Midbrain (tissue), 1 donor: ENCODE measurements around the gene PBX1.
A peak's percentile ranks its signal among the peaks of the same experiment; 100 is the strongest.

Experiments
- DNase-seq: peaks from one replicate; lab custom pipeline; 2025; lab: John Stamatoyannopoulos, UW

The PBX1 gene

DNA sequence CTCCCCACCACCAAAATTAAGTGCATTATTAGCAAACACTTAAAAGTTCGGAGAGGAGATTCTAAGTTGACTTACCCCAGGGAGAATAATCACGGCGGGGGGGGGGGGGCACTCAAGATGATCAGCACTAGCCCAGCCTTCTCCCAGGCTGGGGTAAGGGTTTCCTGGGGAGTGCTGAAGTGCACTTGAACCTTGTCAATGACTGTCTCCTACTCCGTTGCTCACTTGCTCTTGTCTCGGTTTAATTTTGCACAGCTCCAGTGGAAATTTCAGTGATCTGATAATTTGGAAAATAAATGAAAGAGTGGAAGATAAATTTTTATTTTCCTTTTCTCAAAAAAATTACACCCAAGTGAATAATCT lies 59.2 kb downstream of the PBX1 start:
- DNase-seq, result no peak

DNA sequence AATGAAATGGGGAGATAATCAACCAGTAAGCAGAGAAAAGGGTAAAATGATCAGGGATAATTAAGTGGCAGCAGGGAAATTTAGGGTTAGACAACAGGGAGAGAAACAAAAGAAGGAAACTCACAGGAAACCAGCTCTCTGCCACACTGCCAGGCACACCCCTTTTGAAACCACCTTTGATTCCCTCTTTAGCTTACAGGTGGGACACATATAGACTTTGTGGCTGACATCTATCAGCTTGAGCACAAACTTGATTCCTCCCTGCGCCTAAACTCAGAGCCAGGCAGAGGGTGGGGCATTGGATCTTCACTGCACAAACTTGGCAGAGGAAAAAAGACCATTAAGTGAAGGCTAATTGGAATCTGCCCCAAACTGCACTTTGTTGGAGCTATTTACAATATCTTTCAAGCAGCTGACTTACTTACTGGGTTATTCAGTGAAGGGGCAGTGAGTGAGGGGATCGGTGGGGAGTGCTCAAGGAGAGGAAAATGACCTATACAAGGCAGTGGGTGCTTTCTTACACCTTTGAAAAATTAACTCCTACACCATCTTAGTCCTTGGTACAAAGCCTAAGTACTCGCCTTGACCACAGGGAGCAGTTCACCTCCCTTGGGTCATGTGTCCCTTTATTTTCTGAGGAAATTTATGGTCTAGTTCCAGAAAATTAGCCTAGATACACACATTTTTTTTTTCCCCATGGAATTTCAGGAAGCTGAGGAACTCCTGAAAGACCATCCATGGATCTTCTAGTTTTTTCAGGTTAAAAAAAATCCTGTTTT lies 60.2 kb downstream of the PBX1 start:
- DNase-seq, result no peak

DNA sequence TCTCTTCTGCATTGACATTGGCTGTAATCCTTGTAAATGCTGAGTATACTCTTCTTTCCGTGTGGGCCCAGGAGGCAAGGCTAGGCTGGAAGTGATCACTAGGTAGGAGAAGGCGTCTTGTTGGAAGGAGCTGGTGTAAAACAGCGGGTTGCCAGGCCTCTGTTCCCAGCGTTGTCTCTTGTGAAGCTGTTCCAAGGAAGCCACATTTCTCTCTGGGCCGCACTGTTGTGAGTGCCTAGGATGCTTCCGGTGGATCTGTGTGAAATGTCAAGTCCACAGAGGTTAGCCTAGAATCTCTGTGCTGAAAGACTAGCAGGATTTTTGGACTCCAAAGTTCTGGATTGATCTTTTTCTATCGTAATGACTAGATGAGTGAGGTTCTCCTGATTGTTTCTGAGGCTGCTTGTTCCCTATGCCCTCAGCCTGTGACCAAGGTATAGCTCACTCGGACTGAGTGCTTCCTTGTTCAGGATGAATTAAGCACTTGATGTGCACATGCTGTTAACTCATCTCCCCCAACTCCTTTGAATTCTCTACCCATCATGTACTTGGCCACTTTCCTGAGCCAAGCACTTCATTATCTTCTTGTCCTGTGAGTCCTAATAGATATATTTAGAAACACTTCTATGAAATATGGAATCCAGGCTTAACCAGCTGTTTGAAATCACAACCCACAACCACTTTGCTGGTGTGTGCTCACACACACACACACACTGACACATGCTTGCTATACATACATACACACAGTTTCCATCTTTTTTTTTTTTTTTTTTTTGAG lies 63.3 kb downstream of the PBX1 start:
- no peak for DNase-seq

DNA sequence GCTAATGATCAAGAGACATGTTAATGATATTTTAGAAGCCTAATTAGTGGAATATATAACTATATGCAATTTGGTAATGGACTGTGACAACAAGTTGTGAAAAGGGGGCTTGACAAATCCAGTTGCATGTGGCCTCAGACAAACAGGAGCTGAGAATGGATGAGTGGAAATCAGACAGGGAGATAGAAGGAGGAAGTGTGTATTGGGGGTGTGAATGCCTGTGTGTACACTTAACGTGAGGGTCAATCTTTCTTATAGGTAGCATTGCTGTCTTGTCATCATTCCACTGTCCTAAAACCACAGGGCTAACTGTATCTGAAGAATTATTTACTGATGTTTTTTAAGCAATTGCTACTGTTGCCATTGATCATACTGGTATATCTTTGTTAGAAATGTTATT lies 64.8 kb downstream of the PBX1 start:
- DNase-seq, result no peak

DNA sequence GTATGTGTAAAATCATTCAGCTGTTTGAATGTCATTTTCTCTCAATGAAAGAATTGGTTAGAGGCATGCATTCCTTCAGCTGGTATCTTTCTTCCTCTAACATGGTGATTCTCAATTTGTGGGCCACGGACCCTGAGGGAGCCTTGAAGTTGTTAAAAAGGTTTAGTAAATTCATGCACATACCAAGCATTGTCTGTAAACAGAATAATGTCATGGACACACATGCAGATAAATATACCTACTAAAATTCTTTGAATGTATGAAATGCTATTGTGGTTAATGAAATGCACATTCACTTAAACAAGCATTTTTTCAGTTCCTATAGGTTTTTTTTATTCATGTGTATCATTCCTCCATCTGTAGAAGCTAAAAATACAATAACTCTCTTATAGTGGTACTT lies 65.4 kb downstream of the PBX1 start:
- no peak for DNase-seq

DNA sequence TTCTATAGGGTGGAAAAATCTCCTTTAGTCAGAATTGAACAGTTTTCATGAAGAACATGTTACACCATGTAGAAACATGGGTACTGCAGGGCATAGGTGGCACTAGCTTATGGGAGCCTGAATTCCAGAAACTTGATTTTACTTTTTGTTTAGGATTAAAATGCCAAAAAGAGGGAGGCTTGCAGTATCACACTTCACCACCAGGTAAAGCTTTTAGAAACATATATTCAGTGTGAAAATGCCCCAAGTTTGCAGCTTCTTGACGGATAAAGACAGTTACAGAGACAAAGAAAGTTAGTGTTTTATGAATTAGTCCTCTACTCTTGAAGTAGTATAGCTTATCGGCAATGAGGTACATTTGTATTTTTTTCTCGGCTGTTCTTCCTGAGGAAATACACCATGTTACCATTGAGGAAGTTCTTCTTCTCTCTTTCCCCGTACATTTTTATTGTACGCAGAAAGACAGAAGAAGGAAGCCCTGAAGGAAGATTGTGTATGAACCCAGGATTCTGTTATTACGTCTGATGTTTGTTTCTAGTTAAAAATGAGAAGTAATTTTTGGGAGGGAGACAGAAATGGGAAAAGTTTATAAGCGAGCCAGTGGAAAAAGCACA lies 66.1 kb downstream of the PBX1 start:
- DNase-seq, result no peak

DNA sequence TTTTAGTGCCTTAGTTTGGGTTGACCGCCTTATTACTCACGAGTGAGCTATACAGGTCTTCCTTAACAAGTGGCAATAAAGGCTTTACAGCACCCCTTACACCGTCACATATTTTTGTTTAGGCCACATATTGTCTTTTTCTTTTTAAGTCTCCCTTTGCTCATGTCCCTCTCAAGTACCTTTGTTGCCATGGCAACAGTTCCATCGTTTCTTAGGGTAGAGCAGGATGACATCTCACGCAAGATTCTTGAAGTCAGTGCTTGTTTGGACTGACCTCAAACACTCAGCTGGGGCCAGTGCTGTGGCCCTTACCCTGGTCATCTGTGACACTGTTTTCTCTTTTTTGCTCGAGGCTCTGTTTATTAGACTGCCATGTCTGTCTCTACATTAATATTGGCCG lies 69.8 kb downstream of the PBX1 start:
- no peak for DNase-seq

DNA sequence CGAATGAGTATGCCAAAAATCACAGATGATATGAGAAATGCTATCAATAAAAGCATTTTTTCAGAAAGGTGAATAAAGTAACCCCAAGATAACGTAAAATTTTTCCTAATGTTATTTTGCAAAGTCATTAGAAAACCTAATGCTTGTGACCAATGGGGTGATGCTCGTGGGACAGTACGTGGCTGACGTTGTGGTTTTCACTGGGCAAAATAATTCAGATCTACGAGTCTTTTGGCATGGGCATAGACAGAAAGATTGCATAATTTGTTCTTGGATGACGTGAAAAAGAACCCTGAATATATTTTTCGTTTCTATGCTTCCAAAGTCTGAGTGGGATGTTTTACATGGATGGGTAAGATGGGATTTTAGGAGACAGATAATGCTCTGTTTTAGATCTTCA lies 71.0 kb downstream of the PBX1 start:
- no peak for DNase-seq

DNA sequence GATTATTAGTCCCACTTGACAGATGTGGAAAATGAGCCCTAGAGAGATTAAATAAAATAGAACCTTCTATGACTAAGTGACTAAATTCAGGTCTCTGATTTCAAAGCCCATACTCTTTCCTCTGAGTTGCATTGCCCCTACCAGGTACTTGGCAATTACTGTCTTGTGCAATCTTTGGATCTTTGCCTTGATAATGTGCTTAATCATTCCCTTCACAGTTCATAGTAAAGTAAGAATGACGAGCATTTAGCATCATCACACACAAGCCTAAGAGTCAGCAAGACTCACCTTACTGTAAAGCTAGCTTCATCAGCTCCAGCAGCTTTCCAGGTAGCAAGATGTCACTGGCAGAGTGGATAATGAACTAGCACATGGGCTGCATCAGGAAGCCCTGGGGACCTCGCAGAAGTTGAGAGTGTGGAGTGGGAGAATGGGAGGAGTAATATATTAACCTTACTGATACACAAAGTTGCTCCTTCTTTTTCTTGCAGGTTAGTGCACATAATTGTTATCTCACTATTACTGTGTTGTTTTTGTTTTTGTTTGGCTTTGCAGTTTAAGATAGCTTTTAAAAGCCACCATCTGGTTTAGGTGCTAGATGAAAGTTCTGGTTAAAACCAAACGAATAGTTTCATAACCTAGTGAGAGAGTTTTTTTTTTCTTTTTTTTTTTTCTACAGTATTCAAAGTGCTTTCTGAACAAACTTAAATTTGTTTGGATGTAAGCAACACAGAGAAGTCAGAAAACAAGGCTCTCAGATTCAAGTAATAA lies 71.8 kb downstream of the PBX1 start:
- no peak for DNase-seq

DNA sequence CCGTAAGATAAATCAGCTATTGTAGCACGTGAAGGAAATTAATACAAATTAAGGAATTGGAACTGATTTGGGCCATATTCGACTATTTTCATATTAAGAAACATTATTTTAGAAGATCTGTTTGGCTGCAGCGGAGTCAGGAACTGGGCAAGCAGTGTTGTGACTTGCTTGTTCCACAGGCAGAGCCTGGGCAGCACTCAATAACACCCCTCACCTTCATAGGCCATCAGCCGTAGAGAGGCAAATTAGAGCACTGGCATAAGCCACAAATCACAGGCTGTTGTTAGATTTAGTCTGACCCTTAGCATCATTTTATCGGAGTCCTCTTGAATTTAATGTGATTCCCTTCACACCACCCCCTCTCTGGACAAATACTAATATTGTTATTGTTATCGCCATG lies 72.8 kb downstream of the PBX1 start:
- DNase-seq, result no peak

DNA sequence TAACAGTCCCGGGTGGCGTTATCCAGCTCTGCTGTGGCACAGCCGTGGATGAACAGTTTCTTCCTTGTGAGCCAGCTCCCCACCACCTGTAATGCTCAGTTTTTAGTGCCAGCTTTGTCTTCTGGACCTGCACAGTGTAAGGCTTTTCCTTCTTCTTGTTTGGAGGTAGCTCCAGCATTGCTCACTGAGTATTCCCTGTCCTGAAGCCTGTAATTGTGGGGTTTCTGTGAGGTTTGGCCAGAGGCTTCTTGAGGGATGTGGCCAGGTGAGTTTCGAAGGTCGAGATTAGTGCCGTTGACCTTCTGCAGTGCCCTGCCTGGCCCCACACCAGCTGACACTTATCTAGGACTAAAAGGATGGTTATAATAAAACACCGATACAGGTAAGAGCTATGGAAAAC lies 75.0 kb downstream of the PBX1 start:
- DNase-seq, result no peak

DNA sequence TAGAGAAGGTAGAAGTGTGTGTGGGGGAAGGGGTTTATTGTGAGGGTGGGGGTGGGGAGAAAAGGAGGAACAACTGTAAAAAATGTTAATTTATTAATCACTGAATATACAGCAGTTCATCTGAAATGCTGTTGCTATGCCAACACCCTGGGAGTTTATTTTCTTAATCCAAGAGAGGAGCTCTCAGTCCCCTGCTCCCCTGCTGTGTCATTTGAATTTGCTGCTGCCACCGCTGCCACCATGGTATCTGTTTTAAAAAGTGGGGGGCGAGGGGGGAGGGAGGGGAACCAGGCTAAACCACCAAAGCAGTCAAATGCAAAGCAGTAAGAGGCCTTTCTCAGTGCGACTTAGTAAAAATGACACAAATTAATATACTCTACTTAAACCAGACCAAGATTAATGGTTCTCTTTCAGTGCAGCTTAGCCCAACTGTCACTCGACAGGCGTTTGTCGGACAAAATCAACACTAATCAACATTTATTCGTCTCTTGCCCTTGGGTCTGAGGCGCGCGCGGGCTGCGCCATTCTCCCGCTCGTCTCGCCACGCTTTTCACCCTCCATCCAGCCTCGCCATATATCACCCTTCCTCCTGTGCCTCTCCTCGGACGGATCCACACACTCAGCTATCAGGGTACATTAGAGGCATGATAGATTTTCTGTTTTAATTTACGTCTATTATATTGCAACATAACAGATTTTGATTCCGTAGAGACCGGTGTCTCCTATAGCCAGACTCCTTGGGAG lies 76.2 kb downstream of the PBX1 start:
- no peak for DNase-seq

DNA sequence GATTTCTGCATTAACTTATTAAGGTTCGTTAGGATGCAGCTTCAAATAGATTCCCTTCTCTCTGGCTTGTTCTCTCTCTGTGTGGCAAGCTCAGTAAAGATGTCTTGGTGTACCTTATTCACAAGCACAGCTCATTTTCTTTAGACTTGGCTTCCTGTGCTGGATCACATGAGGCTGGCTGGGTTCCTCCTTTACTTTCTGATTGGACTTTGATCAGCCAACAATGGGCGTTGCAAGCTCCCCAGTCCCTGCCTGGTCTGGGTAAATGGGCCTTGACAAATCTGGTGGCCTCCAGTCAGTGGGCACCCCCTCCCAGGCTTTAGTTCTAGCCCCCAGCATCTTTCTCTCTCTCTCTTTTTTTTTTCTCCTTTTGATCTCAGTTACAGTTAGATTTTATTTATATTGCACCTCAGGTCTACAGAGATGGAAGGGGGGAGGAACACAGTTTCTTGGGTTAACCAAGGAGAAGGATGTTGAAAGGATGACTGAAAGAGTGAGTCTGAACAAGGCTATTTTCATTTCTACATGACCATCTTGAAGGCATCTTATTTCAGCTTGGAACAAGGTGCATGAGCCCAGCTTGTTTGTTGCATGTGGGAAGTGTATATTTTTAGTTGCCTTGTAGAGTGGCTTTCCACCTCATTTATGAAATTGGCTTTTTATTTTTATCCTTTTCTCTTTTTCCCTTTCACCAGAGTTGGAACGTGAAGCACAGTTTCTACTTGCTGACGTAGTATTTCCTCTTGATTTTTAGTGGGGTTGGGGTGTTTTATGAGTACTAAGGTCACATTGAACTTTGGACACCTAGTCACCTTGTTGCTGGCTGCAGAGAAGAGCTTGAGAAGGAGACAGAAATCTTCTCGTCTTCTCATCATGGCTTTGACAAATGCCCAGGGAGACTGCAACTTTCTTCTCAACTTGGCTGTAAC lies 77.1 kb downstream of the PBX1 start:
- DNase-seq, result peak; percentile 43

DNA sequence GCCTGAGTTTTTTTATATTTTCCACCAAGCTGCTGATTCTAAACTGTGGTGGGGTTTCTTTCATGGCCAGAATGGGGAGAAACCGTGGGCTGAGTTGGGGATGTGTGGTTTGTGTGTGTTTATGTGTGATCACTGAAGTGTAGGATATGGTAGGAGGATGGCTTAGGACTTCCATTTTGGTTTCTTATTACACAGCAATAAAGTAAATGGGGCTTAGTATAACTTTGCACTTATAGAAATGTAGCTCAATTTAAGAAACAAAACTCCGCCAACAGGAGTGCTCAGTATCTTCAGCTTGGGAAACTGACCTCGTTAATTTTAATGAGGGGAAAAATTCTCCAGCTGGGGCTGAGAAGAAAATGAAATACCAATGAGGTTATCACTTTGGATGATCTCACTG lies 77.8 kb downstream of the PBX1 start:
- no peak for DNase-seq

DNA sequence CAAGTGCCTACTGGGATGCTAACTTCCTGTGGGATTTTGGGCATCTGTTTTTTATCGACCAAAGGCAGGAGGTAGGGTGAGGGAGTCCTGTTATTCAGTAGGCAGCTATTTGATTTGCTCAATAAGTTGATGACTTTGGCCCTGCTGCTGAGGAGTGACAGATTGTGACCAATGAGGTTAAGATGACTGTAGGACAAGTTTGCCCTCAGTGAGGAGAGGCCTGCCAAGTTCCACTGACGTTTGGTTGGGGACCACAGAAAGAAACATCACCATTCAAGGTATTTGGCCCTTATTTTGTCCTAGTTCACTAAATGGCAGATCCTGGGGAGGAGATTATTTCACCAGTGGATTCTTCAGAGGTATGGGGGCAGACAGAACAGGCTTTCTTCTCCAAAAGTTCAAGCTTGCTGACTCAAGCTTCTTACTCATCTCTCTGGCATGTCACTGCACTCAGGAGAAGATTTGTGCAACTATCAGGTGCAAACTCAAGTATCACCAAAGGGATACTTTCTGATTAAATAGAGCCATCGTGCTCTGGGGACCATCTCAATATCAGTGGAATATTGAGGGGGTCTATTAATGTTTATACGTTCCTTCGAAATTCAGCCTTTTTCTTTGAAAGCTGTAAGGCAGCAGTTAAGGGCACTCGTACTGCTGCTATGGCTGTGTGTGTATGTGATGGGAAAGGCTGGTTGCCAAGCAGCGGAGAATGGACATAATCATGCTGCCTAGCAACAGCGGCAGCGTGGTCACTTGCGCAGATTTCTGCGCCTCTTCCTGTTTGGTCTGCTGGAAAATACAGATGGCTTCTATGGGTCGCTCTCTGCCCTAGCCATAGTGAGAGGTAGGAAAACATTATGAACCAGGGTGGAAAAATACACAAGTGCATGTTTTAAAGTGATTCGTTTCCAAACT lies 78.7 kb downstream of the PBX1 start:
- DNase-seq, result peak; percentile 26

DNA sequence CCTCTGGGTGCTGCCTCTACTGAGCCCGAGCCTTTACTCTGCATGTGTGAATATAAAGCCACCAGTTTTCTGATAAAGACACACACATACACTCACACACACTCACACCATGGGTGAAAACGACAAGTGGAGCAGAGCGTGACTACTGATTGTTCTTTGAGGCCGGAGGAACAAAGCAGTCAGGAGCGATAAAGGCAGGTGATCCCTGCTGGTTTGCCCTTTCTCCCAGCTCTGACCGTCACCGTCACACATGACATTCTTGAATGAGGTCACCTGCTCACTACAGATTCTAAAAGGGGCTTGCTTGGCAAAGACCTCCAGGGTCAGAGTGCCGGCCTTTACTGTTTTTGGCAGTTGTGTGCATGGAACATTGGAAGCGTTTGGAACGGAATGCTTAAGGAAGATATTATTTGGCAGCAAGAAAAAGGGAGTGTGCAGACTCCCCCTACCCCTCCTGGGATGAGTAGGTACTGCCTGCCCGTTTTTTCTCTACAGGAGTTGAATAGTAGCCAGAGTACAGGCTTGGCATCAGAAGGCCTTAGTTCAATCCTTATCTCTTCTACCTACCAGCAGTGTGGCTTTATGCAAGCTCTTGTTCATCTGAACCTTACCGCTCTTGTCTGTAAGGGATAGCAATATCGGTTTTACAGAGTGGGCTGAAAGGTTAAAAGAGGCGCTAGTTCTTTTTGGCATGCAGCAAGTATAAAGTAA lies 79.7 kb downstream of the PBX1 start:
- DNase-seq, result no peak

DNA sequence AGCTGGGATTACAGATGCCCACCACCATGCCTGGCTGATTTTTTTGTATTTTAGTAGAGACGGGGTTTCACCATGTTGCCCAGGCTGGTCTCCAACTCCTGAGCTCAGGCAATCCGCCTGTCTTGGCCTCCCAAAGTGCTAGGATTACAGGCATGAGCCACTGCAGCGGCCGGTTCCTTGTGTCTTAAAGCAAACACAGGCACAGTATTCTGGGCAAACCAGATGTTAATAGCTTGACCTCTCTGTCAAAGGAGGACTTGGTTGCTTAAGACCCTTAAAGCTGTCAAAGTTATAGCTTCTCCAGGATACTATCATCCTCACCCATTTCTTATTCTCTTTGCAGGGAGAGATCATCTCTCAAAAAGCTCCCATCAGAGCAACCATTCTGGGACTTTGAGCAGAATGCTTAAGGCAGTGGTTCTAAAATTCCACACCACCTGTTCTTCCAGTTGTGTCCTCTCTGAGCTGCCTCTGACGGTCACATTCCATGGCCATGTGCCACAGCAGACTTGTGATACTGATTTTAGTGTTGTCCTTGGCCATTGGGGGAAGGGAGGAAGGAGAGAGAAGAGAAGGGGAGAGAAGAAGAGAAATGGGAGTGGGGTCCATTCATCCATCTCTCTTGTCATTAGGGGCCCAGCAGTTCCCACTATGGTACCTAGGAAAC lies 81.8 kb downstream of the PBX1 start:
- DNase-seq, result no peak

DNA sequence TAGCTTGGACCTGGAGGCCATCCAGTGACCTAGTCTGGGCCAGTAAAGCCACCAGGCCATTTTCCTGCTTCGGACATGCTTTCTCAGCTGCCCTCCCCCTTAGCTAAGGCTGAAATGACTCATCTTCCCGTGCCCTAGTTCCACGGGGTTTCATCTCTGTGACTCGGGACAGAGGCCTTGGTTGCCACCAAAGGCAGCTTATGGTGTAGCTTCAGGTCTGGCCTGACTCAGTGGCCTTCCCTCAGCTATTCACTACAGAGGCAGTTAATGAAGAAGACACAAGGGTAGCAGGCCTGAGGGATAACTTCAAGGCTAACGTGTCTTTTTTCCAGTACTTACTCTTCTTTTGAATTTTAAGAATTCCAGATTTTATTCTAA lies 82.4 kb downstream of the PBX1 start:
- no peak for DNase-seq
